ENCODE results near the gene MID1.

Gene MID1

DNA sequence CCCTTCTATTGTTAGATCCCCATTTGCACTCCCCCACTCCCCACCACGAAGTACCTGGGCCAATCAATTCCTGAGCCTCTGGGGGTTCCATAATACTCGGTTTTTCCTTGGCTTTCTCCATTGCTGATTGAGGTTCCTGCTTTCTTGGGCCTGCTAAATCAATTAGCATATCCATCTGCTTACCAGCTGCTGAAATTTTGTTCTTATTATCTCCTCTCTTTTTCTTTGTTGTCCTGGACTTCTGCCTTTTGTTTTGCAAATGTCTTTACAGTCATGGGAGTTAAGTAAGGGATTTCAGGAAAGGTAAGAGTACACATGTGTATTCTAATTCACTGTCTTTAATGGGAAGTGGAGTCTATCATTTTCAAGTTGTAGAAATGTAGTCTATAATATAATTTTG is 222.2 kb downstream of the MID1 start:
- H3K4me3 ChIP-seq (ENCODE audit: low read depth in 1 of 2, low read length in 2 of 2): no peak overlapping the region
- no peak overlapping the region for H3K9ac ChIP-seq (ENCODE audit: low read depth, low read length)
- no peaks in the 10 kb centered on the region for H3K36me3 ChIP-seq (ENCODE audit: insufficient read depth, low read length)
- no peaks in the 10 kb centered on the region for H3K27me3 ChIP-seq (ENCODE audit: insufficient read depth, low read length, poor library complexity)
- ATAC-seq (ENCODE audit: insufficient read depth, low read depth): no peak
- H3K27ac ChIP-seq (ENCODE audit: low read length): no peak overlapping the region
- no peak overlapping the region for H3K4me2 ChIP-seq (ENCODE audit: insufficient read depth, low read length)
- no peak for DNase-seq
- H4K20me1 ChIP-seq (ENCODE audit: insufficient read depth, low read length): no peaks in the 10 kb centered on the region
- no peak for TF ChIP-seq EZH2 (IDR thresholded peaks at IDR 0.05; ENCODE audit: borderline replicate concordance, low read depth, low read length, severe bottlenecking)
- TF ChIP-seq, protein P1, sequence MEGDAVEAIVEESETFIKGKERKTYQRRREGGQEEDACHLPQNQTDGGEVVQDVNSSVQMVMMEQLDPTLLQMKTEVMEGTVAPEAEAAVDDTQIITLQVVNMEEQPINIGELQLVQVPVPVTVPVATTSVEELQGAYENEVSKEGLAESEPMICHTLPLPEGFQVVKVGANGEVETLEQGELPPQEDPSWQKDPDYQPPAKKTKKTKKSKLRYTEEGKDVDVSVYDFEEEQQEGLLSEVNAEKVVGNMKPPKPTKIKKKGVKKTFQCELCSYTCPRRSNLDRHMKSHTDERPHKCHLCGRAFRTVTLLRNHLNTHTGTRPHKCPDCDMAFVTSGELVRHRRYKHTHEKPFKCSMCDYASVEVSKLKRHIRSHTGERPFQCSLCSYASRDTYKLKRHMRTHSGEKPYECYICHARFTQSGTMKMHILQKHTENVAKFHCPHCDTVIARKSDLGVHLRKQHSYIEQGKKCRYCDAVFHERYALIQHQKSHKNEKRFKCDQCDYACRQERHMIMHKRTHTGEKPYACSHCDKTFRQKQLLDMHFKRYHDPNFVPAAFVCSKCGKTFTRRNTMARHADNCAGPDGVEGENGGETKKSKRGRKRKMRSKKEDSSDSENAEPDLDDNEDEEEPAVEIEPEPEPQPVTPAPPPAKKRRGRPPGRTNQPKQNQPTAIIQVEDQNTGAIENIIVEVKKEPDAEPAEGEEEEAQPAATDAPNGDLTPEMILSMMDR (IDR thresholded peaks at IDR 0.05; ENCODE audit: borderline replicate concordance, extremely low read depth, low read length, poor library complexity, severe bottlenecking): no peak
- no peaks in the 10 kb centered on the region for H3K4me1 ChIP-seq (ENCODE audit: insufficient read depth, low read length)
- H3K9me3 ChIP-seq (ENCODE audit: insufficient read depth, low read length, severe bottlenecking): no peaks in the 10 kb centered on the region
- H2AFZ ChIP-seq (ENCODE audit: low read depth, low read length): no peak overlapping the region
- H3K79me2 ChIP-seq (ENCODE audit: insufficient read depth, low read length): no peaks in the 10 kb centered on the region

DNA sequence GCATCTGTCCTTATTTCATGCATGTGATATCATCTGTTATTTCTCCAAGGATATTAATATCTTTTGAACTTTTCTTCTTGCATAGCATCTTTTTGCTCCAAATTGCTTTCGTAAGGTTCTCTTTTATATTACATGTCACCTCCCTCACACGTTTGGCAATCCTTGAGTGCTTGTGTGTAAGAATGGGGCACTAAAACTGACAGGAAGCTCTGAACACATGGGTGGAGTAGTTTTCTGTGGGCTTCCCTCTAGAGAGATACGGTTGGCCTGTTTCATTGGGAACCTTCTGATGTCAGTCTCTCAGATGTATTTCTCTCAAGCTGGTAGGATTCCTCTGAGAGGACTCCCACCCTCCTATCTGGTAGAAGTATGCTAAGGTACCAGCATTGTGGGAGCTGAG is 223.0 kb downstream of the MID1 start:
- DNase-seq (no peak), ATAC-seq (ENCODE audit: insufficient read depth, low read depth) (no peak)
- no peak overlapping the region for H3K4me3 ChIP-seq (ENCODE audit: low read depth in 1 of 2, low read length in 2 of 2)
- H3K27me3 ChIP-seq (ENCODE audit: insufficient read depth, low read length, poor library complexity): no peaks in the 10 kb centered on the region
- H4K20me1 ChIP-seq (ENCODE audit: insufficient read depth, low read length): no peaks in the 10 kb centered on the region
- no peak overlapping the region for H2AFZ ChIP-seq (ENCODE audit: low read depth, low read length)
- H3K27ac ChIP-seq (ENCODE audit: low read length): no peak overlapping the region
- no peaks in the 10 kb centered on the region for H3K79me2 ChIP-seq (ENCODE audit: insufficient read depth, low read length)
- H3K9ac ChIP-seq (ENCODE audit: low read depth, low read length): no peak overlapping the region
- no peaks in the 10 kb centered on the region for H3K36me3 ChIP-seq (ENCODE audit: insufficient read depth, low read length)
- no peak for TF ChIP-seq EZH2 (IDR thresholded peaks at IDR 0.05; ENCODE audit: borderline replicate concordance, low read depth, low read length, severe bottlenecking)
- TF ChIP-seq, protein P1 (IDR thresholded peaks at IDR 0.05; ENCODE audit: borderline replicate concordance, extremely low read depth, low read length, poor library complexity, severe bottlenecking): no peak
- no peaks in the 10 kb centered on the region for H3K9me3 ChIP-seq (ENCODE audit: insufficient read depth, low read length, severe bottlenecking)
- no peak overlapping the region for H3K4me2 ChIP-seq (ENCODE audit: insufficient read depth, low read length)
- H3K4me1 ChIP-seq (ENCODE audit: insufficient read depth, low read length): no peaks in the 10 kb centered on the region

DNA sequence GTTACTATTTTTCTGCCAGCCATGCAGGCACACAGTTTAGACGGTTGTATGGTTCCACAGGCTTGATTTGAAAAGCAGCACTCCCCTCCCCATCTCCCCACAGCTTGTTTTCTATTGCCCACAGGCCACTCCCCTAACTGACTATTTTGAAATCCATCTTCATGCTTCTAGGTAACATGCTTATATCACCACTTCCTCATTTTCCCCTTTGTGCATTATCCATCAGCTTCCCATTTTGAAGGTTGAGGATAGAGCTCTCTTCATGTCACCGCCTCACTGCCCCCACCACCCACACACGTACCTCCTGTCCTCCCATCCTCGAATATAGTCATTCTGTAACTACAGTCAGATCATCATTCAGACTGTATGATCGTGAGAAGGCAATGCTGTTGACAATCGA is 224.7 kb downstream of the MID1 start:
- H3K9ac ChIP-seq (ENCODE audit: low read depth, low read length): no peak overlapping the region
- no peak overlapping the region for H3K4me3 ChIP-seq (ENCODE audit: low read depth in 1 of 2, low read length in 2 of 2)
- no peak overlapping the region for H3K27ac ChIP-seq (ENCODE audit: low read length)
- H3K4me2 ChIP-seq (ENCODE audit: insufficient read depth, low read length): no peak overlapping the region
- H3K9me3 ChIP-seq (ENCODE audit: insufficient read depth, low read length, severe bottlenecking): no peaks in the 10 kb centered on the region
- H3K79me2 ChIP-seq (ENCODE audit: insufficient read depth, low read length): no peaks in the 10 kb centered on the region
- DNase-seq (no peak), ATAC-seq (ENCODE audit: insufficient read depth, low read depth) (no peak)
- H2AFZ ChIP-seq (ENCODE audit: low read depth, low read length): no peak overlapping the region
- no peaks in the 10 kb centered on the region for H4K20me1 ChIP-seq (ENCODE audit: insufficient read depth, low read length)
- TF ChIP-seq, protein P1 (IDR thresholded peaks at IDR 0.05; ENCODE audit: borderline replicate concordance, extremely low read depth, low read length, poor library complexity, severe bottlenecking): no peak
- no peak for TF ChIP-seq EZH2 (IDR thresholded peaks at IDR 0.05; ENCODE audit: borderline replicate concordance, low read depth, low read length, severe bottlenecking)
- no peaks in the 10 kb centered on the region for H3K27me3 ChIP-seq (ENCODE audit: insufficient read depth, low read length, poor library complexity)
- no peaks in the 10 kb centered on the region for H3K36me3 ChIP-seq (ENCODE audit: insufficient read depth, low read length)
- no peaks in the 10 kb centered on the region for H3K4me1 ChIP-seq (ENCODE audit: insufficient read depth, low read length)
